Nephron progenitor cell (in vitro differentiated cells): ENCODE measurements around the gene SUSD1.
"Not testable (repeated sequence)": the region's sequence is repeated elsewhere in the genome, so short reads cannot be mapped to it uniquely, and the experiment has no call there.

Source experiments
- DNase-seq: peaks from one replicate; pipeline ENCODE4 v3.0.0; 2021
- H3K27ac Mint-ChIP-seq: 2 replicates; pipeline ENCODE4 v1.8.0; 2021; ENCODE audit warnings: mild to moderate bottlenecking, moderate library complexity, mixed read lengths
- H3K27me3 Mint-ChIP-seq: 2 replicates; pipeline ENCODE4 v1.8.0; 2021; ENCODE audit warnings: mild to moderate bottlenecking, low read depth, mixed read lengths; ENCODE audit not compliant: poor library complexity
- H3K36me3 Mint-ChIP-seq: 2 replicates; pipeline ENCODE4 v1.8.0; 2021; ENCODE audit warnings: low read depth, mixed read lengths
- H3K4me1 Mint-ChIP-seq: 2 replicates; pipeline ENCODE4 v1.8.0; 2021; ENCODE audit warnings: mixed read lengths
- H3K4me3 Mint-ChIP-seq: 2 replicates; pipeline ENCODE4 v1.8.0; 2021; ENCODE audit warnings: mild to moderate bottlenecking, moderate library complexity, mixed read lengths
- H3K9me3 Mint-ChIP-seq: 2 replicates; pipeline ENCODE4 v1.8.0; 2021; ENCODE audit warnings: mild to moderate bottlenecking, moderate library complexity, mixed read lengths
- TF ChIP-seq, protein P1 (sequence below): fragments of 200-600 bp; sonication (generic); IDR thresholded peaks from 2 replicates; pipeline ENCODE4 v1.5.0; 2021; ENCODE audit warnings: antibody characterized with exemption

The SUSD1 gene

DNA sequence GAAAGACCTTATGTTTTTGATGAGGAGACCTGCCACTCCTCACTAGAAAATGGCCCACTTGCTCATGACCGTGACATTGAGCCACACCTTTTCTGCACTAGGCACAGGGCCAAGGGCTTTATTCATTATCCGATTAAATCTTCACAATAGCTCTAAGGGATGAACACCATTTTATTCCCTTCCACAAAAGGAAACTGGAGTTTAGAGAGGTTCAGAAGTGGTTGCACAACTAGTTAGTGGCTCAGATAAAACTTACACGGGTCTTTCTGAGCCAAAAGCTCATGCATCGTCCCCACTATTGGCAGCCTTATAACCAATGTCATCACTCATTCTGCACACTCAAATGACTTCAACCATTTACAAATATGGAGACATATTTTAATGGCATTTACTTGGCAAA lies 39.4 kb downstream of the SUSD1 start:
- Mint-ChIP-seq H3K36me3 (peaks cover 31% of the 10 kb centered on the region), H3K27ac (no peak overlapping the region), H3K4me1 (no peaks in the 10 kb centered on the region), H3K27me3 (peaks cover 4% of the 10 kb centered on the region), H3K9me3 (peaks cover 19% of the 10 kb centered on the region), H3K4me3 (no peak overlapping the region)
- no peak for DNase-seq
- TF ChIP-seq, protein P1, sequence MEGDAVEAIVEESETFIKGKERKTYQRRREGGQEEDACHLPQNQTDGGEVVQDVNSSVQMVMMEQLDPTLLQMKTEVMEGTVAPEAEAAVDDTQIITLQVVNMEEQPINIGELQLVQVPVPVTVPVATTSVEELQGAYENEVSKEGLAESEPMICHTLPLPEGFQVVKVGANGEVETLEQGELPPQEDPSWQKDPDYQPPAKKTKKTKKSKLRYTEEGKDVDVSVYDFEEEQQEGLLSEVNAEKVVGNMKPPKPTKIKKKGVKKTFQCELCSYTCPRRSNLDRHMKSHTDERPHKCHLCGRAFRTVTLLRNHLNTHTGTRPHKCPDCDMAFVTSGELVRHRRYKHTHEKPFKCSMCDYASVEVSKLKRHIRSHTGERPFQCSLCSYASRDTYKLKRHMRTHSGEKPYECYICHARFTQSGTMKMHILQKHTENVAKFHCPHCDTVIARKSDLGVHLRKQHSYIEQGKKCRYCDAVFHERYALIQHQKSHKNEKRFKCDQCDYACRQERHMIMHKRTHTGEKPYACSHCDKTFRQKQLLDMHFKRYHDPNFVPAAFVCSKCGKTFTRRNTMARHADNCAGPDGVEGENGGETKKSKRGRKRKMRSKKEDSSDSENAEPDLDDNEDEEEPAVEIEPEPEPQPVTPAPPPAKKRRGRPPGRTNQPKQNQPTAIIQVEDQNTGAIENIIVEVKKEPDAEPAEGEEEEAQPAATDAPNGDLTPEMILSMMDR: no peak

DNA sequence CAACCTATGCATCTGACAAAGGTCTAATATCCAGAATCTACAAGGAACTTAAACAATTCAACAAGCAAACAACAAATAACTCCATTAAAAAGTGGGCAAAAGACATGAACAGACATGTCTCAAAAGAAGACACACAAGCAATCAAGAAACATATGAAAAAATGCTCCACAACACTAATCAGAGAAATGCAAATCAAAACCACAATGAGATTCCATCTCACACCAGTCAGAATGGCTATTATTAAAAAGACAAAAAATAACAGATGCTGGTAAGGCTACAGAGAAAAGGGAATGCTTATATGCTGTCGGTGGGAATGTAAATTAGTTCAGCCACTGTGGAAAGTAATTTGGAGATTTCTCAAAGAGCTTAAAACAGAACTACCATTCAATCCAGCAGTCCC lies 41.3 kb downstream of the SUSD1 start:
- H3K27ac Mint-ChIP-seq, H3K27me3 Mint-ChIP-seq, H3K4me1 Mint-ChIP-seq, DNase-seq, H3K4me3 Mint-ChIP-seq: not testable (repeated sequence)
- Mint-ChIP-seq H3K9me3 (peaks cover 19% of the 10 kb centered on the region), H3K36me3 (peaks cover 32% of the 10 kb centered on the region)

DNA sequence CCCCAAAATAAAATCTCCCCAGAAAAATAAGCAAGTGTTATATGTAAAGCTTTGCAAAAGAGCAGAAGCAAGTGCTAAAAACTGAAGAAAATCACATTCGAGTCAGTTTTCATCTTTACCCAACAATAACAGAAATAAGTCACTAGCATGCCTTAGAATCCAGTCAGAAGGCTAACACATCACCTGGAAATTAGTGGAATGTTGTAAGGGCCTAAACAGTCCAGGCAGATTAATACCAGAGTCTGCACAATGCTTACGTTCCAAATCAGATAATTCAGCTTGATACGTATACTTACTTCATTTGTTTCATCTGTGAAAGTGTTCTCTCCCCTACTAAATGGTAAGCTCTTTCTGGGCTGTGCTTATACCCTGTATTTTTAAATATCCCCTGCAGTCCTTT lies 42.7 kb downstream of the SUSD1 start:
- no peak overlapping the region for H3K4me3 Mint-ChIP-seq
- H3K4me1 Mint-ChIP-seq: no peaks in the 10 kb centered on the region
- no peak overlapping the region for H3K27ac Mint-ChIP-seq
- DNase-seq: no peak
- TF ChIP-seq, protein P1: no peak
- peaks cover 36% of the 10 kb centered on the region for H3K36me3 Mint-ChIP-seq
- H3K27me3 Mint-ChIP-seq: peaks cover 4% of the 10 kb centered on the region
- H3K9me3 Mint-ChIP-seq: peaks cover 19% of the 10 kb centered on the region

DNA sequence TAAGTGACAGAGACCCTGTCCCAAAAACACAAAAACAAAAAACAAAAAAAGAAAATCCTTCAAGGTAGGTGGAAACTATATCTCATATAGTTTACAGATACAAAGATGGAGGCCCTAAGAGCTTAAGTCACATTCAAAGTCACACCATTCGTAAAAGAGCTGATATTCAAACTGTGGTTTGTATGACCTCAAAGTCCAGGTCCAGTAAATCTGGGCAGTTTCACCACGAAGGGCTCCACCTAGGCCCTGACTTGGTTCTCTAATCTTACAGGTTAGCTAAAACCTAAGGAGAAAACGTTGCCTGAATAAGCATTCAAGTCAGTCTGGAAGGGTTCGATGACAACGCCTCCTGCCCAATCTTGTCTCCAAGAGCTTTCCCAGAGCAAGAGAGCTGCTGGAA lies 44.1 kb downstream of the SUSD1 start:
- peaks cover 31% of the 10 kb centered on the region for H3K36me3 Mint-ChIP-seq

DNA sequence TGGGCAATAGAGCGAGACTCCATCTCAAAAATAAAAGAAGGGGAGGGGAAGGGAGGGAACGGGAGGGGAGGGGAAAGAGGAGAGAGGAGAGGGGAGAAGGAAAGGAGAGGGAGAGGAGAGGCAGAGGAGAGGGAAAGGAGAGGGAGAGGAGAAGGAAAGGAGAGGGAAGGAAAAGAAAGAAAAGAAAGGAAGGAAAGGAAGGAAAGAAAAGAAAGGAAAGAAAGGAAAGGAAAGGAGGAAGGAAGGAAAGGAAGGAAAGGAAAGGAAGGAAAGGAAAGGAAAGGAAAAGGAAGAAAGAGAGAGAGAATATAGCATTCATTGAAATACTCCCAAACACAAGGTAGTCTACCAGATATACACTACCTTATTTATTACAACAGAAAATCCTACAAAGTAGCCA lies 44.8 kb downstream of the SUSD1 start:
- no peak overlapping the region for H3K27ac Mint-ChIP-seq
- TF ChIP-seq, protein P1: no peak
- peaks cover 4% of the 10 kb centered on the region for H3K27me3 Mint-ChIP-seq
- H3K9me3 Mint-ChIP-seq: peaks cover 19% of the 10 kb centered on the region
- H3K36me3 Mint-ChIP-seq: peaks cover 31% of the 10 kb centered on the region
- H3K4me3 Mint-ChIP-seq: no peak overlapping the region
- H3K4me1 Mint-ChIP-seq: peaks cover 5% of the 10 kb centered on the region
- no peak for DNase-seq

More for the DNA sequence above, 44.1 kb downstream of the SUSD1 start:
- no peak overlapping the region for H3K27ac Mint-ChIP-seq
- TF ChIP-seq, protein P1: no peak
- no peak for DNase-seq
- no peak overlapping the region for H3K4me3 Mint-ChIP-seq
- H3K27me3 Mint-ChIP-seq: peaks cover 4% of the 10 kb centered on the region
- H3K4me1 Mint-ChIP-seq: peaks cover 3% of the 10 kb centered on the region
- peaks cover 19% of the 10 kb centered on the region for H3K9me3 Mint-ChIP-seq

DNA sequence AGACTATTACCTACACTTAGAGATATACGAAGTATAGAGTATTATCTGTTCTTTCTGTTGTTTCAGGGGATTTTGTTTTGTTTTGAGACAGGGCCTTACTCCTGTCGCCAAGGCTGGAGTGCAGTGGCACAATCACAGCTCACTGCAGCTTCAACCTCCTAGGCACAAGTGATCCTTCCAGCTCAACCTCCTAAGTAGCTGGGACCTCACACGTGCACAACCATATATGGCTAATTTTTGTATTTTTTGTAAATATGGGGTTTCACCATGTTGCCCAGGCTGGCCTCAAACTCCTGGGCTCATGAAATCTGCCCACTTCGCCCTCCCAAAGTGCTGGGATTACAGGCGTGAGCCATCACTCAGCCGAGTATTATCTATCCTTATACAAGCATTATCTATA lies 45.9 kb downstream of the SUSD1 start:
- H3K27me3 Mint-ChIP-seq: peaks cover 4% of the 10 kb centered on the region
- H3K4me3 Mint-ChIP-seq: no peak overlapping the region
- no peak overlapping the region for H3K27ac Mint-ChIP-seq
- H3K4me1 Mint-ChIP-seq: peaks cover 5% of the 10 kb centered on the region
- peaks cover 18% of the 10 kb centered on the region for H3K9me3 Mint-ChIP-seq
- TF ChIP-seq, protein P1: no peak
- no peak for DNase-seq
- H3K36me3 Mint-ChIP-seq: peaks cover 28% of the 10 kb centered on the region

DNA sequence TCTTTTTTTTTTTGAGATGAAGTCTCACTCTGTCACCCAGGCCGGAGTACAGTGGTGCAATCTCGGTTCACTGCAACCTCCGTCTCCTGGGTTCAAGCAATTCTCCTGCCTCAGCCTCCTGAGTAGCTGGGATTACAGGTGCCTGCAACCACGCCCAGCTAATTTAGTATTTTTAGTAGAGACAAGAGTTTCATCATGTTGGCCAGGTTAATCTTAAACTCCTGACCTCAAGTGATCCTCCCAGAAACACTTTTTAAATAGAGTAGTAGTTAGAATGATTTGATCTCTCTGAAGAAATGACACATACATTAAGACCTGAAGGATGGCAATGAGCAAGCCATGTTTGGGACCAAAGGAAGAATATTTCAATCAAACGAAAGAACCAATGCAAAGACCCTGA lies 46.7 kb downstream of the SUSD1 start:
- not testable (repeated sequence) for H3K9me3 Mint-ChIP-seq, DNase-seq, H3K27ac Mint-ChIP-seq, H3K27me3 Mint-ChIP-seq, H3K4me3 Mint-ChIP-seq, H3K4me1 Mint-ChIP-seq
- peaks cover 20% of the 10 kb centered on the region for H3K36me3 Mint-ChIP-seq
